SK-N-SH treated with all-trans-retinoic acid at 6 μM for 48 hours (cell line): ENCODE measurements around the gene SPATA6L.

Experiments used
- ARNTL ChIP-seq: fragments of 450-650 bp; formaldehyde crosslinking; IDR thresholded peaks from 2 replicates; pipeline ENCODE4 v1.5.0; 2020; ENCODE audit warnings: low read depth, mild to moderate bottlenecking, moderate library complexity, borderline replicate concordance
- CSDC2 ChIP-seq: fragments of 250-450 bp; sonication (Bioruptor Pico); IDR thresholded peaks from 2 replicates; pipeline ENCODE4 v1.5.0; 2020; ENCODE audit warnings: mild to moderate bottlenecking, moderate library complexity

GRCh38 chr9:4588721-4589120 lies 77.6 kb downstream of the SPATA6L start:
- no peak for TF ChIP-seq ARNTL (CRISPR knock-in tag)
- no peak for TF ChIP-seq CSDC2
